ENCODE results near the gene UPB1.

Gene UPB1

GRCh38 chr22:24564376-24565058 is 69.4 kb downstream of the UPB1 start:
- TF ChIP-seq YY1 (IDR thresholded peaks at IDR 0.05; ENCODE audit: low read depth): no peak

- TF ChIP-seq RAD21 (IDR thresholded peaks at IDR 0.05; ENCODE audit: low read depth): no peak
- TF ChIP-seq NFIC (IDR thresholded peaks at IDR 0.05): no peak
- no peak for TF ChIP-seq CREB1 (IDR thresholded peaks at IDR 0.05; ENCODE audit: low read depth)
These were observed 69.9 kb downstream of the UPB1 start for GRCh38 chr22:24565077-24565476.

GRCh38 chr22:24566899-24567511 is 71.9 kb downstream of the UPB1 start:
- TF ChIP-seq RAD21 (IDR thresholded peaks at IDR 0.05; ENCODE audit: low read depth) (no peak), EP300 (IDR thresholded peaks at IDR 0.05; ENCODE audit: borderline replicate concordance) (no peak), EGR1 (IDR thresholded peaks at IDR 0.05) (no peak), ZBTB7A (IDR thresholded peaks at IDR 0.05; ENCODE audit: low read depth) (no peak), CEBPB (IDR thresholded peaks at IDR 0.05) (no peak), TCF12 (IDR thresholded peaks at IDR 0.05; ENCODE audit: low read depth) (no peak), FOXM1 (IDR thresholded peaks at IDR 0.05; ENCODE audit: borderline replicate concordance, low read depth) (no peak), NFIC (IDR thresholded peaks at IDR 0.05) (no peak), CREB1 (IDR thresholded peaks at IDR 0.05; ENCODE audit: low read depth) (no peak), USF1 (IDR thresholded peaks at IDR 0.05) (no peak), TEAD4 (IDR thresholded peaks at IDR 0.05) (no peak), YY1 (IDR thresholded peaks at IDR 0.05; ENCODE audit: low read depth) (no peak), REST (IDR thresholded peaks at IDR 0.05; ENCODE audit: low read depth) (no peak), MAX (IDR thresholded peaks at IDR 0.05) (no peak), TAF1 (IDR thresholded peaks at IDR 0.05; ENCODE audit: low read depth) (no peak)

GRCh38 chr22:24567668-24568067 is 72.5 kb downstream of the UPB1 start:
- TF ChIP-seq TAF1 (IDR thresholded peaks at IDR 0.05; ENCODE audit: low read depth) (no peak), TCF12 (IDR thresholded peaks at IDR 0.05; ENCODE audit: low read depth) (no peak), ZBTB7A (IDR thresholded peaks at IDR 0.05; ENCODE audit: low read depth) (no peak), EP300 (IDR thresholded peaks at IDR 0.05; ENCODE audit: borderline replicate concordance) (no peak), FOXM1 (IDR thresholded peaks at IDR 0.05; ENCODE audit: borderline replicate concordance, low read depth) (no peak), NFIC (IDR thresholded peaks at IDR 0.05) (no peak), YY1 (IDR thresholded peaks at IDR 0.05; ENCODE audit: low read depth) (no peak), RAD21 (IDR thresholded peaks at IDR 0.05; ENCODE audit: low read depth) (no peak), MAX (IDR thresholded peaks at IDR 0.05) (no peak), USF1 (IDR thresholded peaks at IDR 0.05) (no peak), EGR1 (IDR thresholded peaks at IDR 0.05) (no peak), REST (IDR thresholded peaks at IDR 0.05; ENCODE audit: low read depth) (no peak), TEAD4 (IDR thresholded peaks at IDR 0.05) (no peak), CEBPB (IDR thresholded peaks at IDR 0.05) (no peak), CREB1 (IDR thresholded peaks at IDR 0.05; ENCODE audit: low read depth) (no peak)

- no peak for TF ChIP-seq REST (IDR thresholded peaks at IDR 0.05; ENCODE audit: low read depth)
- no peak for TF ChIP-seq RAD21 (IDR thresholded peaks at IDR 0.05; ENCODE audit: low read depth)
- TF ChIP-seq TEAD4 (IDR thresholded peaks at IDR 0.05): no peak
- no peak for TF ChIP-seq USF1 (IDR thresholded peaks at IDR 0.05)
- no peak for TF ChIP-seq EGR1 (IDR thresholded peaks at IDR 0.05)
- TF ChIP-seq TAF1 (IDR thresholded peaks at IDR 0.05; ENCODE audit: low read depth): no peak
- TF ChIP-seq MAX (IDR thresholded peaks at IDR 0.05): no peak
- TF ChIP-seq ZBTB7A (IDR thresholded peaks at IDR 0.05; ENCODE audit: low read depth): no peak
These were observed 76.1 kb downstream of the UPB1 start for GRCh38 chr22:24571266-24571665.

Data from Ishikawa (cell line).